IMR-90 (cell line): ENCODE measurements around the gene FXN. TPM values are rescaled to one million over a fixed set of nuclear protein-coding genes. Genes with fewer than 3 reads are reported as not detected.

Source experiments
- ATAC-seq: fragments of 200-7000 bp; cut with Tn5 transposase; 2 replicates; pipeline ENCODE4 v1.9.1; 2020; ENCODE audit warnings: low read depth, mild to moderate bottlenecking, moderate library complexity
- BruUV-seq: library from RNA; stranded (reverse); fragments of 400-500 nt; replicated peaks from 2 replicates; lab custom pipeline; 2021; lab: Mats Ljungman, UMichigan
- CTCF ChIA-PET: fragments of 300-600 bp; formaldehyde crosslinking; extraction: SDS; loops from one replicate; lab custom pipeline; 2021; ENCODE audit warnings: antibody characterized with exemption; lab: Yijun Ruan, JAX
- POLR2A ChIA-PET: fragments of 300-600 bp; sonication (Branson Sonifier 250); formaldehyde crosslinking; loops from one replicate; lab custom pipeline; 2022; ENCODE audit warnings: antibody characterized with exemption; ENCODE audit not compliant: unreplicated experiment; lab: Charles Lee
- DNase-seq: peaks from one replicate; pipeline ENCODE4 v3.0.0; 2013
- H2AFZ ChIP-seq: replicated peaks from 2 replicates; pipeline ENCODE3; 2013; ENCODE audit warnings: low read length, mild to moderate bottlenecking; ENCODE audit not compliant: poor library complexity
- H2AK5ac ChIP-seq: 2 replicates; pipeline ENCODE4 v1.6.1; 2013; ENCODE audit warnings: low read depth, low read length, inconsistent platforms
- H2AK9ac ChIP-seq: replicated peaks from 2 replicates; pipeline ENCODE3; 2013; ENCODE audit warnings: mild to moderate bottlenecking, low read depth, low read length, moderate library complexity; ENCODE audit not compliant: poor library complexity
- H2BK120ac ChIP-seq: 2 replicates; pipeline ENCODE4 v1.6.1; 2013; ENCODE audit warnings: low read depth, low read length, inconsistent platforms
- H2BK15ac ChIP-seq: 3 replicates; pipeline ENCODE4 v1.6.1; 2013; ENCODE audit warnings: low read depth, low read length, inconsistent platforms
- H2BK20ac ChIP-seq: 2 replicates; pipeline ENCODE4 v1.6.1; 2013; ENCODE audit warnings: low read depth, mild to moderate bottlenecking, inconsistent platforms, low read length, moderate library complexity
- H2BK5ac ChIP-seq: 2 replicates; pipeline ENCODE4 v1.6.1; 2013; ENCODE audit warnings: mild to moderate bottlenecking, low read depth, low read length, inconsistent platforms; ENCODE audit not compliant: poor library complexity, severe bottlenecking
- H3K14ac ChIP-seq: replicated peaks from 2 replicates; pipeline ENCODE4 v1.6.1; 2013; ENCODE audit warnings: low read depth, low read length, inconsistent platforms
- H3K18ac ChIP-seq: 2 replicates; pipeline ENCODE4 v1.6.1; 2013; ENCODE audit warnings: low read depth, low read length, control low read depth
- H3K23ac ChIP-seq: 2 replicates; pipeline ENCODE4 v1.6.1; 2013; ENCODE audit warnings: low read depth, low read length, inconsistent platforms
- H3K27ac ChIP-seq: 2 replicates; pipeline ENCODE4 v1.5.1; 2013; ENCODE audit warnings: mild to moderate bottlenecking, control low read depth, low read length; ENCODE audit not compliant: insufficient read depth
- H3K27me3 ChIP-seq: 2 replicates; pipeline ENCODE4 v1.6.1; 2013; ENCODE audit warnings: low read length; ENCODE audit not compliant: control insufficient read depth, insufficient read depth
- H3K36me3 ChIP-seq: 2 replicates; pipeline ENCODE4 v1.6.1; 2013; ENCODE audit warnings: low read length, mixed read lengths; ENCODE audit not compliant: control insufficient read depth, insufficient read depth
- H3K4ac ChIP-seq: 2 replicates; pipeline ENCODE4 v1.6.1; 2013; ENCODE audit warnings: low read depth, low read length, inconsistent platforms
- H3K4me1 ChIP-seq: 2 replicates; pipeline ENCODE4 v1.6.1; 2013; ENCODE audit warnings: low read length, mixed read lengths; ENCODE audit not compliant: control insufficient read depth, insufficient read depth
- H3K4me2 ChIP-seq: 2 replicates; pipeline ENCODE4 v1.6.1; 2013; ENCODE audit warnings: low read depth, mild to moderate bottlenecking, control low read depth, low read length, moderate library complexity
- H3K4me3 ChIP-seq: 2 replicates; pipeline ENCODE4 v1.5.1; 2013; ENCODE audit warnings: low read depth, mild to moderate bottlenecking, control low read depth, low read length, moderate library complexity; ENCODE audit not compliant: insufficient read depth
- H3K56ac ChIP-seq: 2 replicates; pipeline ENCODE4 v1.6.1; 2013; ENCODE audit warnings: low read length, inconsistent platforms; ENCODE audit not compliant: insufficient read depth; ENCODE audit errors: extremely low read depth
- H3K79me1 ChIP-seq, 2 experiments: 2 replicates each; pipeline ENCODE4 v1.6.1; 2013; ENCODE audit warnings: low read length in 2 of 2, inconsistent platforms in 1 of 2, low read depth in 1 of 2
- H3K9ac ChIP-seq: 2 replicates; pipeline ENCODE4 v1.6.1; 2013; ENCODE audit warnings: low read depth, low read length, control low read depth
- H3K9me1 ChIP-seq: 2 replicates; pipeline ENCODE4 v1.6.1; 2013; ENCODE audit warnings: low read length, inconsistent platforms; ENCODE audit not compliant: insufficient read depth
- H3K9me3 ChIP-seq: 2 replicates; pipeline ENCODE4 v1.6.1; 2013; ENCODE audit warnings: low read length; ENCODE audit not compliant: control insufficient read depth, insufficient read depth
- H4K20me1 ChIP-seq: 2 replicates; pipeline ENCODE4 v1.6.1; 2013; ENCODE audit warnings: low read length, inconsistent platforms; ENCODE audit not compliant: insufficient read depth
- H4K5ac ChIP-seq: 2 replicates; pipeline ENCODE4 v1.6.1; 2013; ENCODE audit warnings: mild to moderate bottlenecking, low read depth, low read length, control low read depth
- H4K8ac ChIP-seq, 2 experiments: 2 replicates each; pipeline ENCODE4 v1.6.1; 2013; ENCODE audit warnings: low read depth in 2 of 2, low read length in 2 of 2, control low read depth in 1 of 2, inconsistent platforms in 1 of 2
- H4K91ac ChIP-seq: 2 replicates; pipeline ENCODE4 v1.6.1; 2013; ENCODE audit warnings: low read depth, low read length, inconsistent platforms; ENCODE audit not compliant: insufficient read depth
- MXI1 ChIP-seq: IDR thresholded peaks from 2 replicates; pipeline ENCODE4 v1.6.1; 2012; ENCODE audit warnings: low read depth, mild to moderate bottlenecking, low read length, moderate library complexity, borderline replicate concordance
- NFE2L2 ChIP-seq: fragments of 150-350 bp; IDR thresholded peaks from 2 replicates; pipeline ENCODE4 v1.6.1; 2016; ENCODE audit warnings: low read depth, mild to moderate bottlenecking, low read length
- RAD21 ChIP-seq: IDR thresholded peaks from 2 replicates; pipeline ENCODE4 v1.6.1; 2012; ENCODE audit warnings: low read length, improper control_type of control experiment
- WGBS, 2 experiments: methylation state at CpG; one replicate each; pipeline versions ENCODE4 v1.1.5 to v1.1.7; 2013; ENCODE audit warnings: missing lambda C conversion rate in 2 of 2; ENCODE audit not compliant: insufficient read length in 1 of 2; ENCODE audit errors: extremely low coverage in 2 of 2; 5-methylcytosine and 5-hydroxymethylcytosine counted together
- dilution Hi-C: fragments of 300-500 bp; cut with HindIII; formaldehyde crosslinking; loops from one replicate; pipeline ENCODE4 v1.14.3; 2018; ENCODE audit warnings: low sequenced_read_pairs; ENCODE audit not compliant: unreplicated experiment
- in situ Hi-C: fragments of 300-500 bp; cut with MboI; formaldehyde crosslinking; loops from 3 replicates; pipeline ENCODE4 v1.14.3; 2019; ENCODE audit warnings: low sequenced_read_pairs, inconsistent platforms, mixed read lengths
- intact Hi-C: fragments of 100-400 bp; cut with micrococcal nuclease; formaldehyde crosslinking; loops from 2 replicates; pipeline ENCODE4 v1.10.0; 2022
- polyA plus RNA-seq, 3 experiments: library from polyadenylated mRNA; depleted of rRNA; stranded (reverse); fragments of >200 nt; gene quantifications; 2 replicates each; pipeline ENCODE4 v1.2.3, GENCODE V29; 2012; ENCODE audit warnings: low replicate concordance in 1 of 3
- total RNA-seq: library from RNA; depleted of rRNA; stranded (reverse); fragments of >200 nt; gene quantifications from 2 replicates; pipeline ENCODE4 v1.2.3, GENCODE V29; 2012

FXN gene
- total and polyA plus RNA-seq, 2 of the 4 experiments (the other 2 are of a cell fraction), result 3.9 to 18.1 TPM

- Histone ChIP-seq H3K27ac (no peak overlapping the region), H3K14ac (no peak overlapping the region), H2BK120ac (no peak overlapping the region), H3K4ac (no peak overlapping the region), H2AK5ac (no peak overlapping the region), H2BK20ac (no peak overlapping the region), H3K18ac (no peak overlapping the region), H3K79me1 (no peaks in the 10 kb centered on the region), H3K4me3 (no peak overlapping the region), H2BK15ac (no peak overlapping the region), H3K36me3 (no peaks in the 10 kb centered on the region), H2BK5ac (no peak overlapping the region), H3K27me3 (peaks cover 11% of the 10 kb centered on the region), H2AK9ac (no peak overlapping the region), H3K4me2 (no peak overlapping the region), H3K56ac (no peak overlapping the region), H3K9me1 (no peaks in the 10 kb centered on the region), H3K9me3 (no peaks in the 10 kb centered on the region), H4K8ac (no peak overlapping the region), H3K9ac (no peak overlapping the region), H3K4me1 (no peaks in the 10 kb centered on the region), H4K5ac (no peak overlapping the region), H2AFZ (no peak overlapping the region), H4K91ac (no peak overlapping the region), H4K20me1 (no peaks in the 10 kb centered on the region), H3K23ac (no peak overlapping the region)
- ATAC-seq (no peak), DNase-seq (no peak)
- 20% methylated on average over 1 of the region's 5 CpGs; no CpG with 5 or more reads in 1 of the 2 experiments for WGBS, 2 experiments
- ChIA-PET CTCF (interaction anchor here (0.6 kb wide), 1 partner anchor 663 kb away, joined by 3 read pairs; no protein-coding TSS in a partner anchor), POLR2A (interaction anchor here (0.5 kb wide), 1 partner anchor 439 kb away, joined by 4 read pairs; no protein-coding TSS in a partner anchor)
- intact Hi-C loops, result no loop called here
- dilution Hi-C loops, result no loop called here
- TF ChIP-seq RAD21 (no peak), NFE2L2 (no peak), MXI1 (no peak)
- in situ Hi-C loops, result no loop called here
- no TSS peak for BruUV-seq
Measured at GRCh38 chr9:69016191-69017096, 19.1 kb upstream of the FXN start.
